Sigmoid colon (tissue), 4 donors: ENCODE measurements around the gene MAP2.

ENCODE experiments used
- CTCF ChIP-seq, 4 experiments: fragments of 450-650 bp in 3 of 4; fragments of 200-600 bp in 1 of 4; IDR thresholded peaks; one replicate each; pipeline ENCODE4 v1.5.1; 2016 to 2019; ENCODE audit warnings: antibody characterized with exemption in 4 of 4, mild to moderate bottlenecking in 3 of 4, moderate library complexity in 2 of 4
- EP300 ChIP-seq, 4 donors: sonication (generic); formaldehyde crosslinking; IDR thresholded peaks; one replicate each; pipeline ENCODE4 v1.6.1; 2017; ENCODE audit warnings: antibody characterized with exemption in 4 of 4
- POLR2A ChIP-seq, 2 donors: fragments of 450-650 bp; IDR thresholded peaks; one replicate each; pipeline ENCODE4 v1.6.1; 2016; ENCODE audit warnings: antibody characterized with exemption in 2 of 2, mild to moderate bottlenecking in 2 of 2, moderate library complexity in 2 of 2
- POLR2AphosphoS5 ChIP-seq, 4 donors: sonication (generic); formaldehyde crosslinking; IDR thresholded peaks; one replicate each; pipeline ENCODE4 v1.6.1; 2017; ENCODE audit warnings: antibody characterized with exemption in 4 of 4

DNA sequence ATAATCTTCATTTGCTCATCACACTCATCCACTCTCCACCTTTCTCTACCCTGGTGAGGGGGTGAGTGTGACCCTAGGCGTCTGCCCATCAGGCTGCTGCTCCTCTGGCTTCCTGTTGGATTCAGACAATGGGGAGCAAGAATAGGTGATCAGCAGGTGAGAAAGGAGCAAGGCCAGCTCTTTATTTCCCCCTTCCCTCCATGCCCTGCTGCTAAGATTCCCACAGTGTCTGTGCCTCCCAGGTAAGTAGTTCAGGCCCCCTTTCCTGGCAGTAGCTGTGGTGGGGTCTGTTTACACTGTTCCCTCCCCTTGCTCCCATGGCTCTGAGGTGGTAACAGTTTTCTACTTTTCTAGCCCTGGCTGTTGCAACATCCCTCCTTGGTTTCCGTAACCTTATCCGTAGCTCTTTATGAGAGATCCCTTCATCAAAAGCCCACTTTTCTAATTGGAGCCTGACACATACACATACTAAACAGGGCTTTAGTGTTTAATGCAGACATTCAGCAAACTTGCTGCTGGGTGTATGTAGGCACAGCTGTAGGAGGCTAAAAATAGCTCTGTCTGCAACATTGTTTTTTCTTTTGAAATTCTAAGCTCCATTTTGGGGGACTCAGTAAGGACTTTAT is 27.5 kb downstream of the MAP2 start:
- TF ChIP-seq CTCF (IDR thresholded peaks at IDR 0.05) (no peak), POLR2A (IDR thresholded peaks at IDR 0.05) (no peak), EP300 (IDR thresholded peaks at IDR 0.05) (no peak), POLR2AphosphoS5 (IDR thresholded peaks at IDR 0.05) (no peak)
